NB4 (cell line): Measurements from ENCODE around the gene SALL3.

Source experiments
- CTCF ChIP-seq: IDR thresholded peaks from one replicate; pipeline ENCODE4 v1.5.1; 2012; ENCODE audit warnings: low read depth, low read length
- MAX ChIP-seq: IDR thresholded peaks from 2 replicates; pipeline ENCODE4 v1.6.1; 2011; ENCODE audit warnings: low read depth, low read length
- MYC ChIP-seq: IDR thresholded peaks from 2 replicates; pipeline ENCODE4 v1.6.1; 2011; ENCODE audit warnings: low read depth, low read length
- POLR2A ChIP-seq: IDR thresholded peaks from 2 replicates; pipeline ENCODE4 v1.6.1; 2011; ENCODE audit warnings: mild to moderate bottlenecking; ENCODE audit not compliant: insufficient read length; ENCODE audit errors: extremely low read depth

- TF ChIP-seq CTCF (no peak), MAX (no peak), MYC (no peak), POLR2A (no peak)
Measured at GRCh38 chr18:78976765-78977636, 2.6 kb upstream of the SALL3 start.
